Right forelimb (tissue), 1 donor: ENCODE results near the gene PPIG.
"Not testable (repeated sequence)": the region's sequence is repeated elsewhere in the genome, so short reads cannot be mapped to it uniquely, and the experiment has no call there.

Experiments used
- DNase-seq: peaks from one replicate; pipeline ENCODE4 v3.0.0-alpha.2; 2018

The PPIG gene

GRCh38 chr2:169664978-169665930, 81.1 kb downstream of the PPIG start:
- no peak for DNase-seq

DNA sequence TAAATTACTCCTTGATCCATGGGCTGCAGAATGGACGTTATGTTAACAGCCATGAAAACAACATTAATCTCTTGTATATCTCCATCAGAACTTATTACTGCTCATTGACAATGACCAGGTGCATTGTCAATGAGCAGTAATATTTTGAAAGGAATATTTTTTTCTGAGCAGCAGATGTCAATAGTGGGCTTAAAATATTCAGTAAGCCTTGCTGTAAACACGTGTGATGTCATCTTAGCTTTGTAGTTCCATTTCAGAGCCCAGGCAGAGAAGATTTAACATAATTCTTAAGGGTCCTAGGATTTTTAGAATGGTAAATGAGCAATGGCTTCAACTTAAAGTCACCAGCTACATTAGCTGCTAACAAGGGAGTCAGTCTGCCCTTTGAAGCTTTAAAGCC, 83.4 kb downstream of the PPIG start:
- no peak for DNase-seq

- DNase-seq, result no peak
Measured at GRCh38 chr2:169670215-169670651, 86.1 kb downstream of the PPIG start.

- DNase-seq, result no peak
Measured at GRCh38 chr2:169670937-169671336, 86.8 kb downstream of the PPIG start.

DNA sequence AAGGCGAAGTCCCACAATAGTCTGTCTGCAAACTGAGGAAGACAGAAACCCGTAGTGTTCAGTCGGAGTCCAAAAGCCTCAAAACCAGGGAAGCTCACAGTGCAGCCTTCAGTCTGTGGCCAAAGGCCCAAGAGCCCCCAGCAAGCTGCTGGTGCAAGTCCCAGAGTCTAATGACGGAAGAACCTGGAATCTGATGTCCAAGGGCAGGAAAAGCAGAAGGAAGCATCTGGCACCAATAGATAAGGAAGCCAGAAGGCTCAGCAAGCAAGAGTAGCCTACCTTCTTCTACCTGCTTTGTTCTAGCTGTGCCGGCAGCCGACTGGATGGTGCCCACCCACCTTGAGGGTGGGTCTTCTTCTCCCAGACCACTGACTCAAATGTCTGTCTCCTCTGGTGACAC, 88.3 kb downstream of the PPIG start:
- DNase-seq, result no peak

DNA sequence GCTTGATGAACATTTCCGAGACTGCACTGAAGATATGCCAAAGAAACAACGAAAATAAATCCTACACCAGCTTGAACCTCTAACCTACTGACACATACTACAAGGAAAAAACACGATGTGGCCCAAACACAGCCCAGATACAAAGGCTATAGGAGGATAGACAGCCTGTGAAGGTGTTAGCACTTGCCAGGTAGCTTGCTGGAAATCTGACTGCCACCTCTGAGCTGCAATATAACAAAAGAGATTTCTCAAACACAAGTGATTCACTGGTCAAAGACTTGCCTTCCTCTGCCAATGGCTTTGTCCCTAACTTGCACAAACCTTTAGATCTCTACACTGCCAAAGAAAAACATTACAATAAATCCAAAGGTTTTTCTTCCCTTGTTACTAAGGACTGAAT, 89.0 kb downstream of the PPIG start:
- no peak for DNase-seq

DNA sequence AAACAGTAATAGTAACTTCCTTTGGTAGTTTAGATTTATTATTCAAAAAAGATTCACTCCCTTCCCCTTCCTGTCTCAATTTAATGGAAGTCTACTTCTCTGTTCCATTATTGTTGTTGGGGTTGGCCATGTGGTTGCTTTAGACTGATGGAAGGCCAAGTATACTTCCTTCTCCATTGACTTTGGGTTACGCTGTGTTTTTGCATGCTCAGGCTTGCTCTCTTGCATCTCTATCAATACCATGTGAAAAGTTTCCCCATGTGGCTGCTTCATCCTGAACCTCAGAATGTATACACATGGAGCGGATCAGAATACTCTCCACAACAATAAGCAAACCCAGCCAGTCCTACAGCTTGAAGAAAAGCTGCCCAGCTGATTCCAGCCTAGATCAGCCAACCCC, 89.8 kb downstream of the PPIG start:
- no peak for DNase-seq

DNA sequence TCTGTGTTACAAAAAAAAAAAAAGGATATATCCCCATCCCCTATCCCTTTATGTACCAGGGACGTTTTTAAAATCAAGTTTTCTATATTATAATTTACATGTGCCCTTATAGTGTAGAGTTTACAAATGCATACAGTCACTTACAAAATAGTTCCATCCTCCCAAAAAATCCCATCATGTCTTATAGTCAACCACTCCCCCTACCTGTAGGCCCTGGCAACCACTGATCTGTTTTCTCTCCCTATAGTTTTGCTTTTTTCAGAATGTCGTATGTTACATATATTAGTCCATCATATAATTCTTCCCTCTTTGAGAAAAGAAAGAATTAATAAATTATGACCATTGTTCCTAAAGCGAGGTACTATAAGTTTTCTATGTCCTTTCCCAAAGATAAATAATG, 92.2 kb downstream of the PPIG start:
- DNase-seq, result no peak

GRCh38 chr2:169676850-169677249, 92.7 kb downstream of the PPIG start:
- DNase-seq, result no peak

DNA sequence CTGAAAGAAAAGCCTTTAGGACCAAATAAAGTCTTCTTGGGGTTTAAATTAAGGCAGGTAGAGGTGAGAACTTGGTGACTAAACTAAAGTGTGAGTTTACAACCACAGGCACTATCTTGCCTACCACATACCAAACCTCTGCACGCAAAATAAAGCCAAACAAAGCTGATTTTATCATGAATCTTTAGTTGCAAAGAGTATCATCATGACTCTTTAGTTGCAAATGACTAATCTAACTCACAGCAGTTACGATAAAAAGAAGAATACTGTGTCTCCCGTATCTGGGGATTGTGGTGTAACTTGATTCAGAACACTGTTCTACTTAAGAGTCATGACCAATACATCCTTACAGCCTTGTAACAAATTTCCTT, 98.9 kb downstream of the PPIG start:
- no peak for DNase-seq

DNA sequence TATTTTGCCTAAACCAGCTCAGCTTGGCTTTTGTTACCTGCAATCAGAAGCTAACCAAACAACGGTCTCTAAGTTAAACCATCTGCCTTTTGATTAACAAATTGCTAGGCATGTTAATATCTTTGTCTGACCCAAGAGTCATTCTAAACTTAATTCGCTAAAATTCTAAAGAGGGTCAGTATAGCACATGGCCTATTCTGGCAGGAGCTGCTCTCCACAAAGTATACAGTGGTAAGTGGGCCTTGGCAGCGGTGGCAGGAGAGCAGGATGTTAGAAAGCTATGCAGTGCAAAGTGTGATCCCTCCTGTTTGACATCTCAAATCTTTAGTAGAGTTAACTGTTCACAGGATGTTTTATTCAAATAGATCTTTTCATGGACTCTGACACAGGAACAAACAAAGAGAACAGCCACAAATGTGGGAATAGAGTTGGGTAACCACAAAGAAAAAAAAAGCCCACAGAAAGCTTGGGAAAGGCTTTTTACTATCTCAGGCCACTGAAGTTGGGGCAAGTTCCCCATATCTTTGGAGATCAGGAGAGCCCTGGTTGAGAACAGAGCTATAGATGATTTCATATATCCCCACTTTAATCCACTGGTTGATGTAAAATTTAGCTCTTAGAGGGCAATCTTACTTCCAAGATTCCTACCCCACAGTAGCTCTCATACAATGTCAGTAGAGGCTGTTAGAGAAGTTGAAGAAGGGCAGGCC, 99.4 kb downstream of the PPIG start:
- DNase-seq, result no peak

GRCh38 chr2:169684135-169684565, 100.0 kb downstream of the PPIG start:
- DNase-seq, result no peak

DNA sequence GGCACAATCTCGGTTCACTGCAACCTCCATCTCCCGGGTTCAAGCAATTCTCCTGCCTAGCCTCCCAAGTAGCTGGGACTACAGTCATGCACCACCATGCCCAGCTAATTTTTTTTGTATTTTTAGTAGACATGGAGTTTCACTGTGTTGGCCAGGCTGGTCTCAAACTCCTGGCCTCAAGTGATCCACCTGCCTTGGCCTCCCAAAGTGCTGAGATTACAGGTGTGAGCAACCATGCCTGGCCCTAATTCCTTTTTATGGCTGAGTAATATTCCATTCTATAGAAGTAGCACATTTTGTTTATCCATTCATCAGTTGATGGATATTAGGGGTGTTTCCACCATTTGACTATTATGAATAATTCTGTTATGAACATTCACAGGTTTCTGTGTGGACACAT, 100.6 kb downstream of the PPIG start:
- DNase-seq, result not testable (repeated sequence)

DNA sequence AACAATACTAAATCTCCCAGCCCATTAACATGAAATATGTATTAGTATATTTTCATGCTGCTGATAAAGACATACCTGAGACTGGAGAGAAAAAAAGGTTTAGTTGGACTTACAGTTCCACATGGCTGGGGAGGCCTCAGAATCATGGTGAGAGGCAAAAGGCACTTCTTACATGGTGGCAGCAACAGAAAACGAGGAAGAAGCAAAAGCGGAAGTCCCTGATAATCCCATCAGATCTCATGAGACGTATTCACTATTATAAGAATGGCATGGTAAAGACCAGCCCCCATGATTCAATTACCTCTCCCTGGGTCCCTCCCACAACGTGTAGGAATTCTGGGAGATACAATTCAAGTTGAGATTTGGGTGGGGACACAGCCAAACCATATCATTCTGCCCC, 102.7 kb downstream of the PPIG start:
- not testable (repeated sequence) for DNase-seq

DNA sequence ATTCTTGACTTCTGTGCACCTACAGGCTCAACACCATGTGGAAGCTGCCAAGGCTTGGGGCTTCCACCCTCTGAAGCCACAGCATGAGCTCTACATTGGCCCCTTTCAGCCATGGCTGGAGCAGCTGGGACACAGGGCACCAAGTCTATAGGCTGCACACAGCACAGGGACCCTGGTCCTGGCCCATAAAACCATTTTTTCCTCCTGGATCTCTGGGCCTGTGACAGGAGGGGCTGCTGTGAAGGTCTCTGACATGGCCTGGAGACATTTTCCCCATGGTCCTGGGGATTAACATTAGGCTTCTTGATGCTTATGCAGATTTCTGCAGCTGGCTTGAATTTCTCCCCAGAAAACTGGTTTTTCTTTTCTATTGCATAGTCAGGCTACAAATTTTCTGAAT, 103.8 kb downstream of the PPIG start:
- DNase-seq, result not testable (repeated sequence)

GRCh38 chr2:169690958-169691357, 106.8 kb downstream of the PPIG start:
- DNase-seq, result no peak
